ENCODE measurements around the gene GPC6.
A peak's percentile ranks its signal among the peaks of the same experiment; 100 is the strongest.
"Not testable (repeated sequence)": the region's sequence is repeated elsewhere in the genome, so short reads cannot be mapped to it uniquely, and the experiment has no call there.

Gene GPC6

DNA sequence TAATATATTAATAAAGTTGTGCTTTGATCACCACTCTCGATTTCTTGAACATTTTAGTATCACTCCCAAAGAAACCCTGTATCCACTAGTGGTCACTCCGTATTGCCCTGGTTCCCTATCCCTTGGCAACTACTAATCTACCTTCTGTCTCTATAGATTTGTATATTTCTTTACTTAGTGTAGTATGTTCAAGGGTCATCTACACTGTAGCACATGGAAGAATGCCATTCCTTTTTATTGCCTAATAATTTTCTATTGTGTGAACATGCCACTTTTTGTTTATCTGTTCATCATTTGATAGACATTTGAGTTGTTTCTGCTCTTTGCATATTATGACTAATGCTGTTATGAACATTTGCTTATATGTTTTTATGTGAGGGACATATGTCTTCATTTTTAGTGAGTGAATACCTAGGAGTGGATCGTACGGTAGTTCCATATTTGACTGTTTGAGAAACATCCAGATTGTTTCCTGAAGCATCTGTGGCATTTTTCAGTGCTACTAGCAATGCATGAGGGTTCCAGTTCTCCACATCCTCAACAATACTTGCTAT, 254.0 kb downstream of the GPC6 start:
- Mint-ChIP-seq H3K36me3 (ENCODE audit: low read depth) (no peaks in the 10 kb centered on the region), H3K27ac (no peak overlapping the region), H3K27me3 (ENCODE audit: low read depth) (no peaks in the 10 kb centered on the region), H3K9me3 (no peaks in the 10 kb centered on the region), H3K4me1 (no peaks in the 10 kb centered on the region), H3K4me3 (no peak overlapping the region)
- TF ChIP-seq, protein P1, sequence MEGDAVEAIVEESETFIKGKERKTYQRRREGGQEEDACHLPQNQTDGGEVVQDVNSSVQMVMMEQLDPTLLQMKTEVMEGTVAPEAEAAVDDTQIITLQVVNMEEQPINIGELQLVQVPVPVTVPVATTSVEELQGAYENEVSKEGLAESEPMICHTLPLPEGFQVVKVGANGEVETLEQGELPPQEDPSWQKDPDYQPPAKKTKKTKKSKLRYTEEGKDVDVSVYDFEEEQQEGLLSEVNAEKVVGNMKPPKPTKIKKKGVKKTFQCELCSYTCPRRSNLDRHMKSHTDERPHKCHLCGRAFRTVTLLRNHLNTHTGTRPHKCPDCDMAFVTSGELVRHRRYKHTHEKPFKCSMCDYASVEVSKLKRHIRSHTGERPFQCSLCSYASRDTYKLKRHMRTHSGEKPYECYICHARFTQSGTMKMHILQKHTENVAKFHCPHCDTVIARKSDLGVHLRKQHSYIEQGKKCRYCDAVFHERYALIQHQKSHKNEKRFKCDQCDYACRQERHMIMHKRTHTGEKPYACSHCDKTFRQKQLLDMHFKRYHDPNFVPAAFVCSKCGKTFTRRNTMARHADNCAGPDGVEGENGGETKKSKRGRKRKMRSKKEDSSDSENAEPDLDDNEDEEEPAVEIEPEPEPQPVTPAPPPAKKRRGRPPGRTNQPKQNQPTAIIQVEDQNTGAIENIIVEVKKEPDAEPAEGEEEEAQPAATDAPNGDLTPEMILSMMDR (IDR thresholded peaks at IDR 0.05; ENCODE audit: unreplicated experiment in 3 of 3), result no peak

DNA sequence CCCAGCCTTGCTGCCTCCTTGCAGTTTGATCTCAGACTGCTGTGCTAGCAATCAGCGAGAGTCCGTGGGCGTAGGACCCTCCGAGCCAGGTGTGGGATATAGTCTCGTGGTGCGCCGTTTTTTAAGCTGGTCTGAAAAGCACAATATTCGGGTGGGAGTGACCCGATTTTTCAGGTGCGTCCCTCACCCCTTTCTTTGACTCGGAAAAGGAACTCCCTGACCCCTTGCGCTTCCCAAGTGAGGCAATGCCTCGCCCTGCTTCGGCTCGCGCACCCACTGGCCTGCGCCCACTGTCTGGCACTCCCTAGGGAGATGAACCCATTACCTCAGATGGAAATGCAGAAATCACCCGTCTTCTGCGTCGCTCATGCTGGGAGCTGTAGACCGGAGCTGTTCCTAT, 269.5 kb downstream of the GPC6 start:
- Mint-ChIP-seq H3K4me3 (peak overlapping the region in 2 of 3 experiments; percentile 56 to 63), H3K4me1 (peaks cover 34% of the 10 kb centered on the region), H3K27ac (peak overlapping the region in 2 of 3 experiments; percentile 35 to 39)
- H3K9me3 Mint-ChIP-seq; H3K27me3 Mint-ChIP-seq (ENCODE audit: low read depth); H3K36me3 Mint-ChIP-seq (ENCODE audit: low read depth): not testable (repeated sequence)

DNA sequence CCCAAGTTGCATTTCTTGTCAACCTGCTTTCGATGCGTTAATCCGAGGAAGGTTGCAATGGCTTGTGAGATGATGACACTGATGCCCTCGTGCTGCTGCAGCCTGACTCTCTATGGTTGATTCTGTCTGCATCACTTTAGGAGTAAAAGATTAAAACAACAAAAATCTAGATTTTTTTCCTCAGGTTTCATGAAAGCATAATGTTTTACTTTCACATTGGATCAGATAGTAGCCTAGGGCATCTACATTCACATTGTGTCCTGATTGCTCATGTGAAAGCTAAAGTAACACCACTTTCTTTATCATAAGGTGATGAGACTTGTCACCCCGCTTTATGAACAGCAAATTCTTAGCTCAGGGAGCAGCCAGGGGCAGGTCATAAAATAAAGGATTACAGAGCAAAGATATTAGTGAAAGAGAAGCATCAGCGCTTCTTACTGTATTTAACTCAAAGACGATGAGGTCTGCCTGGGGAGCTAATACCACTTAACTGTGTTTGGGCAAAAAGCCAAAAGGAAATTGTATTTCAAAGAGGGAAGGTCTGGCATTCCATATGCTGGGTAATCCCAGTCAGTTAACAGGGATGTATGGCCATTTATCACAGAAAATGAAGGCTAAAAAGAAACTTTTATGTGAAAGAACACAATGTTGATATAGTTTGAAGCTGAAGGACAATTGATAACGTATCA, 270.5 kb downstream of the GPC6 start:
- no peaks in the 10 kb centered on the region for H3K36me3 Mint-ChIP-seq (ENCODE audit: low read depth)
- H3K4me3 Mint-ChIP-seq, result peak overlapping the region; percentile 6 to 44 (median 7)
- no peaks in the 10 kb centered on the region for H3K27me3 Mint-ChIP-seq (ENCODE audit: low read depth)
- peak overlapping the region; percentile 27 to 73 (median 50) for H3K27ac Mint-ChIP-seq
- H3K9me3 Mint-ChIP-seq, result peaks cover 3% of the 10 kb centered on the region
- peaks cover 34% of the 10 kb centered on the region for H3K4me1 Mint-ChIP-seq
- TF ChIP-seq, protein P1 (IDR thresholded peaks at IDR 0.05; ENCODE audit: unreplicated experiment in 3 of 3), result no peak

DNA sequence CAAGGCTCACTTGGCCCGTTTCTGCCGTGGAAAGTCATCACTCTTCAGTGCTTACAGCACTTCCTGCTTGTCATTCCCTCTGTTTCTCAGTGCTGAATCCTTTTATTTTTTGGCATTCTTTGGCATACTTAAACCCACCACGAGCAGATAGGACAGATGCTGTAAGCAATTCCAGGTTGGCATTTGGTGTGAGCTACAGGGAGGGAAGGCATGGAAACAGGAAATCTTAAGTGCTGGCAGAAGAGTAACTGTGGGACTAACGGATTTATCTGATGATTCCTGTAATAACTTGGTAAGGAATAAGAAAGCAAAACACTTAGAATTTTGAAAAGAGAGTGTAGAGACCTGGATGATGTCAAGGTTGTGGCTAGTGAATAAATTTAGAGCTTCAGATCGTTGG, 273.4 kb downstream of the GPC6 start:
- peak overlapping the region in 2 of 3 experiments; percentile 3 to 8 for H3K4me3 Mint-ChIP-seq
- peak overlapping the region; percentile 3 to 39 (median 6) for H3K27ac Mint-ChIP-seq
- TF ChIP-seq, protein P1 (IDR thresholded peaks at IDR 0.05; ENCODE audit: unreplicated experiment in 3 of 3), result no peak
- H3K27me3 Mint-ChIP-seq (ENCODE audit: low read depth), result no peaks in the 10 kb centered on the region
- peaks cover 34% of the 10 kb centered on the region for H3K4me1 Mint-ChIP-seq
- H3K36me3 Mint-ChIP-seq (ENCODE audit: low read depth), result no peaks in the 10 kb centered on the region
- H3K9me3 Mint-ChIP-seq, result peaks cover 3% of the 10 kb centered on the region

DNA sequence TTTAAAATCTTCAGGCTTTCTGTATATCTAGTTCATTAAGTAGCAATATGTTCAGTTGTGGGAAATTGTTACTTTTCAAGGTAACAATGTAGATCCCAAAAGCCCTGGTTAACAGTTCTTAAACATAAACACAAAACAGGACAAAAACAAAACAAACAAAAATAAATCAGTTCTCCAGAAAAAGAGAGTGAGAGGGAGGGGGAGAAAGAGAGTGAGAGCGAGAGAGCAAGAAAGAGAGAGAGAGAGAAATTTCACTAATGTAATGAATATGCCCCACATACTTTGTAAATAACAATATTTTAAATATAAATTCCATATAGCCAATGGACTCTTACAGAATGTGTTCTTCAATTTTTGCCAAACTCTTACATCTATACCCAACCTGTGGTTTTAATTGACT, 275.5 kb downstream of the GPC6 start:
- no peaks in the 10 kb centered on the region for H3K36me3 Mint-ChIP-seq (ENCODE audit: low read depth)
- H3K9me3 Mint-ChIP-seq, result no peaks in the 10 kb centered on the region
- H3K4me3 Mint-ChIP-seq, result no peak overlapping the region
- H3K27ac Mint-ChIP-seq, result no peak overlapping the region
- H3K4me1 Mint-ChIP-seq, result peaks cover 33% of the 10 kb centered on the region
- TF ChIP-seq, protein P1 (IDR thresholded peaks at IDR 0.05; ENCODE audit: unreplicated experiment in 3 of 3), result no peak
- H3K27me3 Mint-ChIP-seq (ENCODE audit: low read depth), result no peaks in the 10 kb centered on the region

DNA sequence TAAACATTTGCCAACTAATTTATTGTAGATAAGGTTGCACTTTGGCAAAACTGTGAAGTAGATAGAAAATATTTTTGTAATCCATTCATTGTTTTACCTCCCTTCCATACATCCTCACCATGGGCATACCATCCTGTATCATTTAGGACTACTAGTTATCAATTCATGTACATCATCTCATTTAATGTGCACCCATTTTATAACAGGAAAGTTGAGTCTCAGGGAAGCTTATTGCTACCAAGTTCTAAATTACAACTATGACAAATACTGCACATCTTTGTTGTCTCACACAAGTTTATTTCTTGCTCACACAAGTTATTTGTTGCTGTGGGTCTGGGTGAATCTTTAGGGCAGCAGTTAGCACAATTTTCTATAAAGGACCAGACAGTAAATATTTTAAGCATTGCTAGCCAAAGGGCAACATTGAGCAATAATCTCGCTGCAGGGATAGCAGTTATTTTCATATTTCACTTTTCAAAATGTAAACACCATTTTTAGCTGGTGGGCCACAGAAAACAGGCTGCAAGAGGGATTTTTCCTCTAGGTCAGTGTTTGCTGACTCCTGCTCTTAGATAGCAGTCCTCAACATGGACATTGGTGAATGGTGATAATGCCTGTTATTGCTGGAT, 276.5 kb downstream of the GPC6 start:
- TF ChIP-seq, protein P1 (IDR thresholded peaks at IDR 0.05; ENCODE audit: unreplicated experiment in 3 of 3), result no peak
- H3K27me3 Mint-ChIP-seq (ENCODE audit: low read depth), result no peaks in the 10 kb centered on the region
- peaks cover 26% of the 10 kb centered on the region for H3K4me1 Mint-ChIP-seq
- H3K27ac Mint-ChIP-seq, result no peak overlapping the region
- H3K36me3 Mint-ChIP-seq (ENCODE audit: low read depth), result no peaks in the 10 kb centered on the region
- no peaks in the 10 kb centered on the region for H3K9me3 Mint-ChIP-seq
- no peak overlapping the region for H3K4me3 Mint-ChIP-seq
